ENCODE data around the gene FBP1.
"Not testable (repeated sequence)": the region's sequence is repeated elsewhere in the genome, so short reads cannot be mapped to it uniquely, and the experiment has no call there.

FBP1 gene

DNA sequence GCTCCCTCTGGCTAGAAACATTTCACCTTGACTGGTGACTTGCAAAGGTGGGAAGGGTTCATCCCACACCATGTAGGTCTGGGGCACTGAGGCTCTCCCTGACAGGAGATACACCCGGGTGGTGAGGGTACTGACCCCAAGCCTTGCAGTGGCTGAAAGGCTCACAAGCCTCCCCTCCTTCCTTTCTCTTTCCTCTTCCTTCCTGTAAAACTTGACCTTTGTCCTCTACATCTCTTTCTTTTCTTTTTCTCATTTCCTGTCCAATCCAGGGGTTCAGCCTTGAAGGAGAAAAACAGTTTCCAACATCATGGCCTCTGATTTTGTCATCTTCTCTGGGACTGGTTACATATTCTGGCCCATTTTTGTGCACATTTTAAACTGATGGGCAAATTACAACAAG is 62.3 kb downstream of the FBP1 start:
- DNase-seq (ENCODE audit: low read depth) = no peak

DNA sequence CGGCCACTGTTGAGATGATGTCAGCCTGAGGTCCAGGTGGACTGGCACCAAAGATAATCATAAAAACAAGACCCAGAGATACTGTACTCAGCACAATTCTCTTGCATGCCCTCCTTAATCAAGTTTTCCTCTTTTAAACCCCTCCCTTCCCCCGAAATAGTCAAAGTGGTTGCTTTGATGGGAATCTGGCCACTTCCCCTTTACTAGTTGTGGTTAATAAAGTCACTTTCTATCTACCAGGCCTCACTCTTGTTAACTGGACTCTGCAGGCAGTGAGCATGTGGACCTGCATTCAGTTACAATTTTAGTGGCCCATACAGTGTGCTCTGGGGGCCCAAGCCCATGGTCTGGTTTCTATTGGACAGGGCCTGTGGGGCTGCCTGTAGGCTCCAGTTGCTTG is 63.2 kb downstream of the FBP1 start:
- DNase-seq (ENCODE audit: low read depth) = no peak

DNA sequence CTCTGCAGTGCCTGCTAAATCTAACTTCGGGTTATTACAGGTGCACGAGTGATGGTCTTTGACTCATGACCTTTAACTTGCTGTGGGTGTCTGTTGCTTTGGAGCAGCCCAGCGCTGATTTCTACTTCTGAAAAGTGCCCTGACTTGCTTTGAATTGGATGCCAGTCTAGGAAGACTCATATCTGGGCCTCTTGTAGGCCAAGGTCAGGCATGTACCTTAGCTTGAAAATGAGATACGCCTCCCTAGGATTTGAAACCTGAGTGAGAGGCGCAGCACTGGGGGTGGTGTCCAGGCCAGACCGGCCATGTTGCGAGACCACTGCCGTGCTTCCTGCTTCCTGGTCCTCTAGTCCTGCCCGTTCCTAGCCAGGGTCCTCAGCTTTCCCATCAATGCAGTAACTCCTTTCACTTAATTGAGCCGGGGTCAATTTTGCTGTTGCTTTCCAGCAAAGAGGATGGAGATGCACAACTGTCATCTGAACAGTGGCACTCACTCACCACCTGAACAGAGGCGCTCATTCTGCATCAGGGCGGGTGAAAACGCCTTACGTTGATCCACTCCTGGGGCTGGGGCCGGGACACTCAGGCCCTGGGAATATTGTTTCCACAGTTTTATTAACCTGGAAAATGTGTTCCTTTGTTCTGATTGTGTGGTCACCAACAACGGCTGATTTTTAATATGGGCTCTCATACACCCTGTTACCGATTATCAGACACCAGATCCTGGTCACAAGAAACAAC is 70.2 kb downstream of the FBP1 start:
- no peak for DNase-seq (ENCODE audit: low read depth)

DNA sequence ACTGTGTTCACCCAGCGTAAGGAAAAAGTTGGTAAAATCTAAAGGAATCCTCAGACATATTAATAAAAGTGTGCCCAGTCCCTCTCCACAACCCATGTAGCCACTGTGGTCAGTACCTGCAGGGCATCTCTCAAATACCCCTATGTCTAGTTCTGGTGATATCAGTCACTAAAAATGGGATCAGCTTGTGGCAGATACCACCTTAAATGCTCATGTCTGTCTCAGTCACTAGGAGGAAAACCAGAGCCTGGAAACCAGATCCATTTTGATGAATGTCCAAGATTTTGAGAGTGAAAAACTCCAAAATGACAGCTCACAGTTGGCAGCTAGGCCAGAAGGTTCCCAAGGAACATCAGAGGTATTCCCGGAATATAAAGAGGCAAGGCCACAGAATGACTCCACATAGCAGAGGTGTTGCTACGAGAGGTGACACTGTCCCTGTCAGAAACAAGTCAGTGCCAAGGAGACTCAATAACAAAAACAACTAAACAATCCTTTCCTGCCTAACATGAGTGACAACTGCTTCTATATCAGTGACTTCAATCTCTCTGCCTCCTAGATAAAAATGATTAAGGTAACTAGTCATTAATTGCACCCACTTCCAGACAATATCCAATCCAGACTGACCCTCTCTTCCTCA is 70.9 kb downstream of the FBP1 start:
- no peak for DNase-seq (ENCODE audit: low read depth)

- DNase-seq (ENCODE audit: low read depth) = no peak
Observed at GRCh38 chr9:94567271-94567670, 72.0 kb downstream of the FBP1 start.

DNA sequence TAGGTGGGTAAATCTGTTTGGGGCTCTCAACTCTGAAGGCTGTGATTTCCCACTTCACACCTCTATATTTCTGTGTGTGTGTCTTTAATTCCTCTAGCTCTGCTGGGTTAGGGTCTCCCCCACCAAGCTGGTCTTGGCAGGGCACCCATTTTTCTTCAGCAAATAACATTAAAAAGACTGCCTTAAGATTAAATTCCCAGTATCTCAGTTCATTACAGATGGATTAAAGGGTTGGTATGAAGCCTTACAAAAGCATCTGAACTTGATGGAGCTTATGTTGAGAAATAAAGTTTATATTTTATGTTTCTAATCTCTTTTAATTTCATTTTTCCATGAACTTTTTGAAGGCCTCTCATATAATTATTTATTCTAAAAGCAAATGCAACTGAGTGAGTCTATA is 72.8 kb downstream of the FBP1 start:
- DNase-seq (ENCODE audit: low read depth) = no peak

- not testable (repeated sequence) for DNase-seq (ENCODE audit: low read depth)
Observed at GRCh38 chr9:94564279-94564678, 75.0 kb downstream of the FBP1 start.

DNA sequence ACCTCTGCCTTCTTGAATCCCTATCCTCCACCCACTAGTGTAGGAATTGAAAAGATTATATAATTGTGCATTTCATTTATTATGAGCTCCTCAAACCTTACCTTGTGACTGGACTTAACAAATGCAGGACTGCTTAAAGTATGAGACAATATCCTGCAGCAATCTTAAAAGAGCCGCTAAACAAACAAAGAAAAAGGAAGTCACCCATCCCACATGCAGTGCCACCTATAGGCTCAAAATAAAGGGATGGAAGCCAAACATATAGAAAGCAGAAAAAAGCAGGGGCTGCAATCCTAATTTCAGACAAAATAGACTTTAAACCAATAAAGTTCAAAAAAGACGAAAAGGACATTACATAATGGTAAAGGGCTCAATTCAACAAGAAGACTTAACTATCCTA is 75.8 kb downstream of the FBP1 start:
- no peak for DNase-seq (ENCODE audit: low read depth)

DNA sequence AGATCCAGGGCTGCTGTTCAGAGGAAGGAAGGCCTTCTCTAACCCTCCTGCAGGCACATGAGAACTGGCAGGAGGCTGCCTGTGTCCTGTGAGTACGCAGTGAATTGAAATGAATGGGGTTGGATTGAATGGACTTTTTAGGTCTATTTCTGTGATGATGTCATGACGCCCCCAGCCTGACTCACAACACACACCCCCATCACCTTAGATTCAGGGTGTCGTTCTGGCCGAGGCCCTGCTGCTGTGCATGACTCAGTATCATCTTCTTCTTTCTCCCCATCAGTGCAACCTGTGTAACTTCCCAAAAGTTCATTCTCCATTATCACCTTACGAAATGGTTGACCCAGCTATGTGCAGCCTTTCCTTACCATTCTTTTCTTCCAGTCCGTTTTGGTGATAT is 79.1 kb downstream of the FBP1 start:
- DNase-seq (ENCODE audit: low read depth) = no peak

DNA sequence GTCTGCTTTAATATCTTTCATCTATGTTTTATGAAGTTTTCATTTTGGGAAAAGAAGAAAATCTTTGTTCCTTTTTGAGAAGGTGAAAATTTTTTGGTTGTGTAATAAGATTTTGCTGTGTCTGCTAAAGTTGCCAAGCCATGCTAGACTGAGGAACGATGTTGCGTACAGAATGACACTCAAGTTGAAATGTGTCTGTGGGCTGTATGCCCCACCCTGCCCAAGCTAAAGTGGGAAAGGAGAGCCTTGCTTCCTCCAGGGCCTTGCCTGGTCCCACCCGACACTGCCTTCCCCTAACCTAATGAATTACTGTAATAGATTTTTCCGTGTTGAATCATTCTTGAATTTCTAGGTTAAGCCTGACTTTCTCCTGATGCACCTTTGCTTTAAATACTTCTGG is 81.9 kb downstream of the FBP1 start:
- no peak for DNase-seq (ENCODE audit: low read depth)

GRCh38 chr9:94554439-94555331 is 84.6 kb downstream of the FBP1 start, which contains the start of gene PCAT7:
Gene PCAT7, plus strand, starts transcription at chr9:94555083.
- no peak for DNase-seq (ENCODE audit: low read depth)

- DNase-seq (ENCODE audit: low read depth) = no peak
Observed at GRCh38 chr9:94554078-94554438, 85.3 kb downstream of the FBP1 start.
